Measurements from ENCODE around the gene ARHGEF1.
A peak's percentile ranks its signal among the peaks of the same experiment; 100 is the strongest.

Gene ARHGEF1

GRCh38 chr19:41853768-41854167, 29.2 kb upstream of the ARHGEF1 start:
- no peak for DNase-seq (ENCODE audit: low read depth)
- no peak overlapping the region for H3K4me3 ChIP-seq (ENCODE audit: low read depth, low read length)
- no peak for TF ChIP-seq CTCF (conservative IDR thresholded peaks at IDR 0.05; ENCODE audit: low read depth, low read length)

GRCh38 chr19:41859213-41859617, 23.8 kb upstream of the ARHGEF1 start:
- peak overlapping the region; percentile 52 for H3K4me3 ChIP-seq (ENCODE audit: low read depth, low read length)
- TF ChIP-seq CTCF (conservative IDR thresholded peaks at IDR 0.05; ENCODE audit: low read depth, low read length) = no peak
- no peak for DNase-seq (ENCODE audit: low read depth)

GRCh38 chr19:41859618-41860418, 23.2 kb upstream of the ARHGEF1 start, which contains the start of gene RPS19:
TSS of gene RPS19 (plus strand) at chr19:41860255. CDS start at chr19:41860775, 520 bp downstream.
- DNase-seq (ENCODE audit: low read depth) = peak; percentile 99
- TF ChIP-seq CTCF (conservative IDR thresholded peaks at IDR 0.05; ENCODE audit: low read depth, low read length) = peak; percentile 62
- peak within 1 kb of the TSS; percentile 76 for H3K4me3 ChIP-seq (ENCODE audit: low read depth, low read length)

GRCh38 chr19:41860419-41861115, 22.4 kb upstream of the ARHGEF1 start:
- TF ChIP-seq CTCF (conservative IDR thresholded peaks at IDR 0.05; ENCODE audit: low read depth, low read length) = no peak
- peak overlapping the region; percentile 76 for H3K4me3 ChIP-seq (ENCODE audit: low read depth, low read length)
- DNase-seq (ENCODE audit: low read depth) = peak; percentile 45

GRCh38 chr19:41861116-41861768, 21.7 kb upstream of the ARHGEF1 start:
- DNase-seq (ENCODE audit: low read depth) = no peak
- H3K4me3 ChIP-seq (ENCODE audit: low read depth, low read length) = peak overlapping the region; percentile 76
- TF ChIP-seq CTCF (conservative IDR thresholded peaks at IDR 0.05; ENCODE audit: low read depth, low read length) = no peak

- H3K4me3 ChIP-seq (ENCODE audit: low read depth, low read length) = no peak overlapping the region
- no peak for TF ChIP-seq CTCF (conservative IDR thresholded peaks at IDR 0.05; ENCODE audit: low read depth, low read length)
- DNase-seq (ENCODE audit: low read depth) = no peak
Measured at GRCh38 chr19:41861846-41862245, 21.1 kb upstream of the ARHGEF1 start.

Data from choroid plexus epithelial cell (primary cell).